HG03342 (cell line): Measurements from ENCODE around the gene TEAD3.

Experiments used
- ATAC-seq: cut with Tn5 transposase; IDR thresholded peaks from one replicate; pipeline ENCODE4 v1.9.1; 2021; ENCODE audit warnings: mild to moderate bottlenecking, moderate library complexity; ENCODE audit not compliant: unreplicated experiment

The TEAD3 gene

DNA sequence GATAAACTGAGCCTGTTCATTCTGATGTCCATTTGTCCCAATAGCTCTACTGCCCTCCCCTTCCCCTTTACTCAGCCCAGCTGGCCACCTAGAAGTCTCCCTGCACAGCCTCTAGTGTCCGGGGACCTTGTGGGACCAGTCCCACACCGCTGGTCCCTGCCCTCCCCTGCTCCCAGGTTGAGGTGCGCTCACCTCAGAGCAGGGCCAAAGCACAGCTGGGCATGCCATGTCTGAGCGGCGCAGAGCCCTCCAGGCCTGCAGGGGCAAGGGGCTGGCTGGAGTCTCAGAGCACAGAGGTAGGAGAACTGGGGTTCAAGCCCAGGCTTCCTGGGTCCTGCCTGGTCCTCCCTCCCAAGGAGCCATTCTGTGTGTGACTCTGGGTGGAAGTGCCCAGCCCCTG, 69.4 kb downstream of the TEAD3 start:
- no peak for ATAC-seq

DNA sequence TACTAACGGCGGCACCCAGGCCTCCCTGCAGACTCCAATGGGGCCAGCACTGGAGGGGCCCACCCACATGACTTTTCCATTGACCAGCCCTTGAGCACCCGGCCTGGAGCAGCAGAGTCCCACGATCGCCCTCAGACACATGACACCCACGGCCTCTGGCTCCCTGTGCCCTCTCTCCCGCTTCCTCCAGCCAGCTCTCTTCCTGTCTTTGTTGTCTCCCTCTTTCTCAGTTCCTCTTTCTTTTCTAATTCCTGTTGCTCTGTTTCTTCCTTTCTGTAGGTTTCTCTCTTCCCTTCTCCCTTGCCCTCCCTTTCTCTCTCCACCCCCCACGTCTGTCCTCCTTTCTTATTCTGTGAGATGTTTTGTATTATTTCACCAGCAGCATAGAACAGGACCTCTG, 70.8 kb downstream of the TEAD3 start:
- ATAC-seq: no peak

DNA sequence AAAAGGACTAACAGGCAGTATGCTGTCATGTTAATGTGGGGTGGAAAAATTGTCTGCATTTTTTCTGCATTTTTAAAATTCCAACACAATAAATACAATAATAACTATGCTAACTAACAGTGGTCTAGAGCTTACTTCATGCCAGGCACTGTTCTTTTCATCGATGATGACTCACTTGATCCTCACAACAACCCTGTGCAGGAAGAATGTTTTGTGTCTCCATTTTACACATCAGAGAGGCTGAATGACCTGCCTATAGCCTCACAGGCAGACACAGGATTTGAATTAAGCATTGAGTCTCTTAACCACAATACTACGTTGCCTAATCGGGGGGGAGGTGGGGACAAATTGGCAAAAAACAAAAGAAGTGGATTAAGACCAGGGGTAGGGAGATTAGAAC, 71.6 kb downstream of the TEAD3 start:
- no peak for ATAC-seq
